ENCODE measurements around the gene RABGAP1L.

DNA sequence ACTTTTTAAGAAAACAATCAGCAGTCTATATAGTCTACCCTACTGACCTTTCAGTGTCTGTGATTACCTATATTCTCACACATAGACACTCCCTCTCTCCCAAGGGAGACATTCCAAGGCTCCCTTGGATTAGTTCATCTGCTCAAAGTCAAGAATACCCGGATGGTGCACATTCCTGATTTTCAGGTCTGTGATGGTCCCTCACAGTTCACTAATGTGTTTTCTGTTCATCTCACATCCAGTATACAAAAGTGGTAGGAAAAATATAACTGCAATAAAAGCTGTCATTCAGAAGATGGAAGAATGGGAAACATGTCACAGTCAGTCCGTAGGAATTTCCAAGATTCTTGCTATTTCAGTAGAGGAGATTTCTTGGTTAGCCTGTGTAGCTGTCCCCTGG, 616.3 kb downstream of the RABGAP1L start:
- no peak for TF ChIP-seq EZH2 (IDR thresholded peaks at IDR 0.05)
- TF ChIP-seq POLR2AphosphoS5 (IDR thresholded peaks at IDR 0.05; ENCODE audit: borderline replicate concordance, low read depth, low read length) = no peak
- no peak for TF ChIP-seq FOXP2 (optimal IDR thresholded peaks at IDR 0.05; ENCODE audit: control extremely low read depth, extremely low read length, insufficient read depth)
